ENCODE measurements around the gene KCNC3. TPM values are rescaled to one million over a fixed set of nuclear protein-coding genes. Genes with fewer than 3 reads are reported as not detected.

Gene KCNC3
- total and polyA plus RNA-seq, 10 of the 15 experiments (the other 5 are each of a cell fraction or from before 2014, with no cell fraction given), result 0.08 to 3.8 (median 0.44) TPM; not detected in 2

GRCh38 chr19:50318438-50318837, 10.7 kb downstream of the KCNC3 start (continued):
- TF ChIP-seq, protein P1, sequence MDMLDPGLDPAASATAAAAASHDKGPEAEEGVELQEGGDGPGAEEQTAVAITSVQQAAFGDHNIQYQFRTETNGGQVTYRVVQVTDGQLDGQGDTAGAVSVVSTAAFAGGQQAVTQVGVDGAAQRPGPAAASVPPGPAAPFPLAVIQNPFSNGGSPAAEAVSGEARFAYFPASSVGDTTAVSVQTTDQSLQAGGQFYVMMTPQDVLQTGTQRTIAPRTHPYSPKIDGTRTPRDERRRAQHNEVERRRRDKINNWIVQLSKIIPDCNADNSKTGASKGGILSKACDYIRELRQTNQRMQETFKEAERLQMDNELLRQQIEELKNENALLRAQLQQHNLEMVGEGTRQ (IDR thresholded peaks at IDR 0.05; ENCODE audit: borderline replicate concordance, low read depth, low read length), result no peak
- TF ChIP-seq RCOR1 (conservative IDR thresholded peaks at IDR 0.05; ENCODE audit: low read depth, low read length) (no peak), CBX3 (IDR thresholded peaks at IDR 0.05; ENCODE audit: borderline replicate concordance, low read depth) (no peak), E2F4 (IDR thresholded peaks at IDR 0.05; ENCODE audit: low read depth, low read length) (no peak), CHD2 (IDR thresholded peaks at IDR 0.05; ENCODE audit: borderline replicate concordance, low read depth, low read length) (no peak), NFIC (IDR thresholded peaks at IDR 0.05; ENCODE audit: low read depth, low read length) (no peak)

DNA sequence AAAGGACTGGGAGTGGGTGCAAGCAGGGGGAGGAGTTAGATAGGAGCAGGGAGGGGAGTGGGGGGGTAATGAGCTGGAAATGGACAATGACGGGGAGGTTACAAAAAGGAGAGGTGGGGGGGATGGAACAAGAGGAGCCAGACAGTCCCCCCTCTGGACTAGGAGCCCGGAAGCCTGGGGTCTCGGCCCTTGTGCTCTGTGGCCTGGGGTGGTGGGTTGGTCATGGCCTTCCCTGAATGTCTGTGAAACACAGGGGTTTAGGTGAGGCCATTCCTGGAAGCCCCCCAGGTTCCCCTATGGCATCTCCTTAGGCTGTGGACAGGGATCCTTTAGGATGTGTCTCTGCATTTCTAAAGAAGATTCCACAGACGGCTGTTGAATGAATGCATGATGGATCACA, 12.1 kb downstream of the KCNC3 start:
- no peak overlapping the region for H3K4me3 ChIP-seq
- FAIRE-seq (no peak), DNase-seq (ENCODE audit: low read depth, low spot score) (no peak), ATAC-seq (no peak)
- no peaks in the 10 kb centered on the region for H4K20me1 ChIP-seq (ENCODE audit: control insufficient read depth, insufficient read depth)
- H3K9ac ChIP-seq (ENCODE audit: control insufficient read depth, insufficient read depth, low read length), result no peak overlapping the region
- H2AFZ ChIP-seq (ENCODE audit: control insufficient read depth, low read depth, low read length), result no peak overlapping the region
- no peaks in the 10 kb centered on the region for H3K79me2 ChIP-seq (ENCODE audit: control insufficient read depth, insufficient read depth, low read length)
- 47% methylated on average over 4 of the region's 4 CpGs for WGBS (ENCODE audit: insufficient coverage, insufficient replicate concordance, low lambda C conversion rate, missing lambda C conversion rate)
- H3K27ac ChIP-seq (ENCODE audit: control insufficient read depth, insufficient read depth), result no peak overlapping the region
- in situ Hi-C loops (cut with MboI) (no loop called here), intact Hi-C loops (cut with micrococcal nuclease; ENCODE audit: unreplicated experiment) (no loop called here)
- POLR2A ChIA-PET, result interaction anchor here (0.6 to 1.3 kb wide), 2 partner anchors 44 to 63 kb away, joined by 3 to 4 read pairs; no protein-coding TSS in a partner anchor
- no peaks in the 10 kb centered on the region for H3K36me3 ChIP-seq (ENCODE audit: control insufficient read depth in 2 of 2, insufficient read depth in 2 of 2, low read length in 1 of 2)
- no peaks in the 10 kb centered on the region for H3K4me1 ChIP-seq (ENCODE audit: control insufficient read depth, insufficient read depth, low read length)
- RAD21 ChIA-PET (ENCODE audit: unreplicated experiment), result interaction anchor here (1.1 kb wide), 1 partner anchor 40 kb away, joined by 4 read pairs; no protein-coding TSS in a partner anchor
- peaks cover 6 to 10% of the 10 kb centered on the region in 2 experiments; a peak in 3 of 4 replicates for H3K27me3 ChIP-seq (replicated peaks in 1 of 2; ENCODE audit: control insufficient read depth in 2 of 2, insufficient read depth in 2 of 2, low read length in 1 of 2)
- no peaks in the 10 kb centered on the region; the same call in 2 of the 3 replicates for H3K9me3 ChIP-seq (replicated peaks; ENCODE audit: control insufficient read depth, insufficient read depth, low read length)
- BruUV-seq (replicated peaks), result no TSS peak
- CTCF ChIA-PET, result no interaction called here
- SMC1A ChIA-PET (ENCODE audit: uncharacterized antibody, unreplicated experiment), result interaction anchor here (1.0 kb wide), 1 partner anchor 8 kb away, joined by 3 read pairs; no protein-coding TSS in a partner anchor
- H3K4me2 ChIP-seq (ENCODE audit: control insufficient read depth, insufficient read depth), result no peak overlapping the region
- TF ChIP-seq CEBPZ (IDR thresholded peaks at IDR 0.05; ENCODE audit: low read depth, low read length) (no peak), ZBED1 (IDR thresholded peaks at IDR 0.05; ENCODE audit: borderline replicate concordance) (no peak), MAX (IDR thresholded peaks at IDR 0.05; ENCODE audit: low read depth, low read length) (no peak), DPF2 (IDR thresholded peaks at IDR 0.05) (no peak), CBX3 (IDR thresholded peaks at IDR 0.05; ENCODE audit: borderline replicate concordance, low read depth) (no peak), SPI1 (IDR thresholded peaks at IDR 0.05; ENCODE audit: borderline replicate concordance, insufficient read depth, low read depth, low read length) (no peak), NFXL1 (IDR thresholded peaks at IDR 0.05; ENCODE audit: borderline replicate concordance) (no peak), MTA3 (IDR thresholded peaks at IDR 0.05; ENCODE audit: borderline replicate concordance, low read length) (no peak), PKNOX1 (IDR thresholded peaks at IDR 0.05) (no peak), RCOR1 (conservative IDR thresholded peaks at IDR 0.05; ENCODE audit: low read depth, low read length) (no peak), RBBP5 (conservative IDR thresholded peaks at IDR 0.05) (no peak), MEF2A (IDR thresholded peaks at IDR 0.05; ENCODE audit: insufficient read depth, low read depth, low read length) (no peak), SMARCA5 (IDR thresholded peaks at IDR 0.05) (no peak)
